ENCODE measurements around the gene VPS35L.

VPS35L gene

GRCh38 chr16:19707569-19708295 is 152.2 kb downstream of the VPS35L start:
- no peak overlapping the region for H3K4me3 ChIP-seq (replicated peaks in 1 of 2; ENCODE audit: low read depth in 2 of 2, low read length in 2 of 2)
- TF ChIP-seq CTCF (IDR thresholded peaks at IDR 0.05; ENCODE audit: low read depth, low read length) = no peak

GRCh38 chr16:19708296-19709205 is 153.0 kb downstream of the VPS35L start:
- no peak overlapping the region for H3K4me3 ChIP-seq (replicated peaks in 1 of 2; ENCODE audit: low read depth in 2 of 2, low read length in 2 of 2)
- TF ChIP-seq CTCF (IDR thresholded peaks at IDR 0.05; ENCODE audit: low read depth, low read length) = no peak
- no peak for DNase-seq (ENCODE audit: low read depth in 2 of 2)

More at GRCh38 chr16:19707569-19708295, 152.2 kb downstream of the VPS35L start:
- DNase-seq (ENCODE audit: low read depth in 2 of 2) = no peak

GRCh38 chr16:19709381-19710136 is 154.1 kb downstream of the VPS35L start:
- DNase-seq (ENCODE audit: low read depth in 2 of 2) = no peak
- H3K4me3 ChIP-seq (replicated peaks in 1 of 2; ENCODE audit: low read depth in 2 of 2, low read length in 2 of 2) = no peak overlapping the region
- no peak for TF ChIP-seq CTCF (IDR thresholded peaks at IDR 0.05; ENCODE audit: low read depth, low read length)

- TF ChIP-seq CTCF (IDR thresholded peaks at IDR 0.05; ENCODE audit: low read depth, low read length) = no peak
- no peak for DNase-seq (ENCODE audit: low read depth in 2 of 2)
- no peak overlapping the region for H3K4me3 ChIP-seq (replicated peaks in 1 of 2; ENCODE audit: low read depth in 2 of 2, low read length in 2 of 2)
These were observed 154.8 kb downstream of the VPS35L start for GRCh38 chr16:19710191-19710908.

- no peak for DNase-seq (ENCODE audit: low read depth in 2 of 2)
- no peak for TF ChIP-seq CTCF (IDR thresholded peaks at IDR 0.05; ENCODE audit: low read depth, low read length)
- no peak overlapping the region for H3K4me3 ChIP-seq (replicated peaks in 1 of 2; ENCODE audit: low read depth in 2 of 2, low read length in 2 of 2)
These were observed 155.6 kb downstream of the VPS35L start for GRCh38 chr16:19710991-19711545.

- no peak overlapping the region for H3K4me3 ChIP-seq (replicated peaks in 1 of 2; ENCODE audit: low read depth in 2 of 2, low read length in 2 of 2)
- DNase-seq (ENCODE audit: low read depth in 2 of 2) = no peak
- TF ChIP-seq CTCF (IDR thresholded peaks at IDR 0.05; ENCODE audit: low read depth, low read length) = no peak
These were observed 156.1 kb downstream of the VPS35L start for GRCh38 chr16:19711643-19712042.
